Activated CD8-positive, alpha-beta T cell treated with anti-CD3 and anti-CD28 coated beads, Interleukin-2, amount 10 ng/mL, durations not matched to agents 7 days and 5 days (primary cell): ENCODE measurements around the gene RCAN2. TPM values are rescaled to one million over a fixed set of nuclear protein-coding genes. Genes with fewer than 3 reads are reported as not detected.

Source experiments
- ATAC-seq: fragments of 150-1000 bp; cut with Tn5 transposase; one replicate; pipeline ENCODE4 v1.10.0; 2021; ENCODE audit warnings: moderate library complexity
- CTCF ChIA-PET: fragments of 350-600 bp; sonication (Branson Sonifier 250); formaldehyde crosslinking; loops from one replicate; lab custom pipeline; 2021; ENCODE audit warnings: antibody characterized with exemption; lab: Charles Lee
- POLR2A ChIA-PET: fragments of 350-600 bp; sonication (Branson Sonifier 250); formaldehyde crosslinking; loops from one replicate; lab custom pipeline; 2021; ENCODE audit warnings: antibody characterized with exemption; lab: Charles Lee
- DNase-seq: peaks from one replicate; pipeline ENCODE4 v3.0.0-alpha.2; 2020
- H3K27ac Mint-ChIP-seq: one replicate; pipeline ENCODE4 v1.8.0; 2021; ENCODE audit warnings: mild to moderate bottlenecking, mixed read lengths
- H3K27me3 Mint-ChIP-seq: one replicate; pipeline ENCODE4 v1.8.0; 2021; ENCODE audit warnings: low read depth, mixed read lengths
- H3K36me3 Mint-ChIP-seq: one replicate; pipeline ENCODE4 v1.8.0; 2021; ENCODE audit warnings: low read depth, mixed read lengths
- H3K4me1 Mint-ChIP-seq: one replicate; pipeline ENCODE4 v1.8.0; 2021; ENCODE audit warnings: low read depth, mixed read lengths
- H3K4me3 Mint-ChIP-seq: one replicate; pipeline ENCODE4 v1.8.0; 2021; ENCODE audit warnings: mild to moderate bottlenecking, mixed read lengths
- H3K9me3 Mint-ChIP-seq: one replicate; pipeline ENCODE4 v1.8.0; 2022; ENCODE audit warnings: mixed read lengths; ENCODE audit not compliant: insufficient read depth
- total RNA-seq, 2 experiments: library from RNA; stranded (reverse); gene quantifications; one replicate each; pipeline ENCODE4 v1.2.3, GENCODE V29; 2021

RCAN2 gene
- total RNA-seq, 2 experiments from 2014 or later: not detected

GRCh38 chr6:46210294-46210693, 281.0 kb downstream of the RCAN2 start:
- peaks cover 13% of the 10 kb centered on the region for H3K27me3 Mint-ChIP-seq
- ATAC-seq: no peak
- H3K27ac Mint-ChIP-seq: no peak overlapping the region
- no peaks in the 10 kb centered on the region for H3K4me1 Mint-ChIP-seq
- no peak for DNase-seq
- no peaks in the 10 kb centered on the region for H3K9me3 Mint-ChIP-seq
- POLR2A ChIA-PET: no interaction called here
- CTCF ChIA-PET: no interaction called here
- no peak overlapping the region for H3K4me3 Mint-ChIP-seq
- no peaks in the 10 kb centered on the region for H3K36me3 Mint-ChIP-seq

GRCh38 chr6:46208303-46208702, 282.9 kb downstream of the RCAN2 start:
- no peak for DNase-seq
- Mint-ChIP-seq H3K9me3 (no peaks in the 10 kb centered on the region), H3K27me3 (peaks cover 13% of the 10 kb centered on the region), H3K4me3 (no peak overlapping the region), H3K36me3 (no peaks in the 10 kb centered on the region), H3K27ac (no peak overlapping the region), H3K4me1 (no peaks in the 10 kb centered on the region)
- no peak for ATAC-seq
- CTCF ChIA-PET: interaction anchor here (1.0 to 1.2 kb wide), 2 partner anchors 12 to 118 kb away, joined by 3 to 4 read pairs; no protein-coding TSS in a partner anchor
- POLR2A ChIA-PET: no interaction called here

- Mint-ChIP-seq H3K27ac (no peak overlapping the region), H3K27me3 (peaks cover 13% of the 10 kb centered on the region), H3K4me3 (no peak overlapping the region), H3K4me1 (no peaks in the 10 kb centered on the region), H3K36me3 (no peaks in the 10 kb centered on the region), H3K9me3 (no peaks in the 10 kb centered on the region)
- CTCF ChIA-PET: interaction anchor here (1.0 kb wide), 1 partner anchor 117 kb away, joined by 3 read pairs; no protein-coding TSS in a partner anchor
- ATAC-seq (no peak), DNase-seq (no peak)
- POLR2A ChIA-PET: no interaction called here
Observed at GRCh38 chr6:46207174-46207573, 284.1 kb downstream of the RCAN2 start.

GRCh38 chr6:46204880-46205650, 286.2 kb downstream of the RCAN2 start:
- ATAC-seq (no peak), DNase-seq (no peak)
- peaks cover 8% of the 10 kb centered on the region for H3K27me3 Mint-ChIP-seq
- CTCF ChIA-PET: no interaction called here
- H3K36me3 Mint-ChIP-seq: no peaks in the 10 kb centered on the region
- POLR2A ChIA-PET: no interaction called here
- H3K4me1 Mint-ChIP-seq: no peaks in the 10 kb centered on the region
- no peak overlapping the region for H3K27ac Mint-ChIP-seq
- no peaks in the 10 kb centered on the region for H3K9me3 Mint-ChIP-seq
- no peak overlapping the region for H3K4me3 Mint-ChIP-seq

- POLR2A ChIA-PET: no interaction called here
- CTCF ChIA-PET: interaction anchor here (1.2 kb wide), 1 partner anchor 113 kb away, joined by 3 read pairs; no protein-coding TSS in a partner anchor
- Mint-ChIP-seq H3K9me3 (no peaks in the 10 kb centered on the region), H3K36me3 (no peaks in the 10 kb centered on the region), H3K27me3 (peaks cover 4% of the 10 kb centered on the region), H3K27ac (no peak overlapping the region), H3K4me1 (no peaks in the 10 kb centered on the region), H3K4me3 (no peak overlapping the region)
- DNase-seq (no peak), ATAC-seq (no peak)
Observed at GRCh38 chr6:46203391-46204177, 287.7 kb downstream of the RCAN2 start.

- CTCF ChIA-PET: interaction anchor here (1.5 kb wide), 1 partner anchor 112 kb away, joined by 4 read pairs; no protein-coding TSS in a partner anchor
- Mint-ChIP-seq H3K4me1 (no peaks in the 10 kb centered on the region), H3K9me3 (no peaks in the 10 kb centered on the region), H3K4me3 (no peak overlapping the region), H3K27me3 (no peaks in the 10 kb centered on the region), H3K36me3 (no peaks in the 10 kb centered on the region), H3K27ac (no peak overlapping the region)
- ATAC-seq (no peak), DNase-seq (no peak)
- POLR2A ChIA-PET: no interaction called here
Observed at GRCh38 chr6:46201702-46202101, 289.5 kb downstream of the RCAN2 start.

GRCh38 chr6:46199387-46199786, 291.9 kb downstream of the RCAN2 start:
- Mint-ChIP-seq H3K4me1 (no peaks in the 10 kb centered on the region), H3K4me3 (no peak overlapping the region), H3K27ac (no peak overlapping the region), H3K9me3 (no peaks in the 10 kb centered on the region), H3K36me3 (no peaks in the 10 kb centered on the region), H3K27me3 (no peaks in the 10 kb centered on the region)
- ChIA-PET CTCF (no interaction called here), POLR2A (no interaction called here)
- no peak for DNase-seq
- ATAC-seq: no peak

GRCh38 chr6:46191961-46192360, 299.3 kb downstream of the RCAN2 start:
- no peak overlapping the region for H3K27ac Mint-ChIP-seq
- POLR2A ChIA-PET: no interaction called here
- DNase-seq: no peak
- H3K4me3 Mint-ChIP-seq: no peak overlapping the region
- H3K9me3 Mint-ChIP-seq: no peaks in the 10 kb centered on the region
- CTCF ChIA-PET: no interaction called here
- H3K4me1 Mint-ChIP-seq: no peaks in the 10 kb centered on the region
- no peak for ATAC-seq
- peaks cover 14% of the 10 kb centered on the region for H3K27me3 Mint-ChIP-seq
- H3K36me3 Mint-ChIP-seq: no peaks in the 10 kb centered on the region

GRCh38 chr6:46190889-46191288, 300.4 kb downstream of the RCAN2 start:
- H3K36me3 Mint-ChIP-seq: no peaks in the 10 kb centered on the region
- no peak overlapping the region for H3K27ac Mint-ChIP-seq
- POLR2A ChIA-PET: no interaction called here
- no peaks in the 10 kb centered on the region for H3K9me3 Mint-ChIP-seq
- ATAC-seq (no peak), DNase-seq (no peak)
- H3K4me1 Mint-ChIP-seq: no peaks in the 10 kb centered on the region
- no peak overlapping the region for H3K4me3 Mint-ChIP-seq
- CTCF ChIA-PET: no interaction called here
- peaks cover 17% of the 10 kb centered on the region for H3K27me3 Mint-ChIP-seq

- Mint-ChIP-seq H3K27me3 (peaks cover 23% of the 10 kb centered on the region), H3K4me3 (no peak overlapping the region), H3K9me3 (no peaks in the 10 kb centered on the region), H3K36me3 (no peaks in the 10 kb centered on the region), H3K27ac (no peak overlapping the region), H3K4me1 (no peaks in the 10 kb centered on the region)
- ChIA-PET CTCF (no interaction called here), POLR2A (no interaction called here)
- ATAC-seq (no peak), DNase-seq (no peak)
Observed at GRCh38 chr6:46189726-46190125, 301.5 kb downstream of the RCAN2 start.

- POLR2A ChIA-PET: no interaction called here
- CTCF ChIA-PET: no interaction called here
- H3K4me3 Mint-ChIP-seq: no peak overlapping the region
- no peaks in the 10 kb centered on the region for H3K9me3 Mint-ChIP-seq
- H3K36me3 Mint-ChIP-seq: no peaks in the 10 kb centered on the region
- no peak for ATAC-seq
- DNase-seq: no peak
- H3K4me1 Mint-ChIP-seq: no peaks in the 10 kb centered on the region
- H3K27me3 Mint-ChIP-seq: peaks cover 35% of the 10 kb centered on the region
- H3K27ac Mint-ChIP-seq: no peak overlapping the region
Observed at GRCh38 chr6:46186583-46186982, 304.7 kb downstream of the RCAN2 start.

- POLR2A ChIA-PET: no interaction called here
- no peak overlapping the region for H3K4me3 Mint-ChIP-seq
- H3K4me1 Mint-ChIP-seq: no peaks in the 10 kb centered on the region
- no peaks in the 10 kb centered on the region for H3K36me3 Mint-ChIP-seq
- CTCF ChIA-PET: no interaction called here
- ATAC-seq: no peak
- no peaks in the 10 kb centered on the region for H3K9me3 Mint-ChIP-seq
- peaks cover 48% of the 10 kb centered on the region for H3K27me3 Mint-ChIP-seq
- no peak overlapping the region for H3K27ac Mint-ChIP-seq
- no peak for DNase-seq
Observed at GRCh38 chr6:46184114-46184513, 307.1 kb downstream of the RCAN2 start.
